Measurements from ENCODE around the gene EML5.

Gene EML5

GRCh38 chr14:88706425-88706824 is 86.3 kb downstream of the EML5 start:
- ChIA-PET CTCF (no interaction called here), POLR2A (no interaction called here)
- Histone ChIP-seq H3K9me3 (ENCODE audit: control extremely low read depth in 1 of 5, control insufficient read depth in 4 of 5, insufficient read depth in 2 of 5, low read depth in 1 of 5, low read length in 4 of 5) (no peaks in the 10 kb centered on the region), H3K4me1 (ENCODE audit: control extremely low read depth in 1 of 4, control insufficient read depth in 4 of 4, insufficient read depth in 4 of 4, low read length in 3 of 4) (no peaks in the 10 kb centered on the region), H3K27me3 (replicated peaks in 2 of 5; ENCODE audit: control insufficient read depth in 4 of 5, insufficient read depth in 5 of 5, low read length in 4 of 5) (no peaks in the 10 kb centered on the region), H3K36me3 (ENCODE audit: control insufficient read depth in 4 of 4, insufficient read depth in 4 of 4, low read length in 3 of 4) (no peaks in the 10 kb centered on the region), H3K27ac (ENCODE audit: insufficient read depth in 1 of 2, low read depth in 1 of 2, low read length in 2 of 2, poor library complexity in 1 of 2, severe bottlenecking in 2 of 2) (no peak overlapping the region), H3K4me3 (ENCODE audit: control insufficient read depth in 1 of 7, extremely low read depth in 1 of 7, insufficient read depth in 4 of 7, low read depth in 2 of 7, low read length in 6 of 7) (no peak overlapping the region)
- no peak for DNase-seq

- Histone ChIP-seq H3K4me3 (ENCODE audit: control insufficient read depth in 1 of 7, extremely low read depth in 1 of 7, insufficient read depth in 4 of 7, low read depth in 2 of 7, low read length in 6 of 7) (no peak overlapping the region), H3K27me3 (replicated peaks in 2 of 5; ENCODE audit: control insufficient read depth in 4 of 5, insufficient read depth in 5 of 5, low read length in 4 of 5) (no peaks in the 10 kb centered on the region), H3K27ac (ENCODE audit: insufficient read depth in 1 of 2, low read depth in 1 of 2, low read length in 2 of 2, poor library complexity in 1 of 2, severe bottlenecking in 2 of 2) (no peak overlapping the region), H3K36me3 (ENCODE audit: control insufficient read depth in 4 of 4, insufficient read depth in 4 of 4, low read length in 3 of 4) (no peaks in the 10 kb centered on the region), H3K9me3 (ENCODE audit: control extremely low read depth in 1 of 5, control insufficient read depth in 4 of 5, insufficient read depth in 2 of 5, low read depth in 1 of 5, low read length in 4 of 5) (no peaks in the 10 kb centered on the region), H3K4me1 (ENCODE audit: control extremely low read depth in 1 of 4, control insufficient read depth in 4 of 4, insufficient read depth in 4 of 4, low read length in 3 of 4) (no peaks in the 10 kb centered on the region)
- ChIA-PET POLR2A (no interaction called here), CTCF (no interaction called here)
- DNase-seq = no peak
- WGBS (ENCODE audit: insufficient coverage) = 100% methylated on average over 1 of the region's 5 CpGs
Measured at GRCh38 chr14:88698651-88699050, 94.1 kb downstream of the EML5 start.

GRCh38 chr14:88695870-88696269 is 96.9 kb downstream of the EML5 start:
- no peak overlapping the region for H3K4me3 ChIP-seq (ENCODE audit: control insufficient read depth in 1 of 7, extremely low read depth in 1 of 7, insufficient read depth in 4 of 7, low read depth in 2 of 7, low read length in 6 of 7)
- H3K9me3 ChIP-seq (ENCODE audit: control extremely low read depth in 1 of 5, control insufficient read depth in 4 of 5, insufficient read depth in 2 of 5, low read depth in 1 of 5, low read length in 4 of 5) = no peaks in the 10 kb centered on the region
- peak in 2 of 3 donors; percentile 3 to 6 for DNase-seq
- no peak overlapping the region for H3K27ac ChIP-seq (ENCODE audit: insufficient read depth in 1 of 2, low read depth in 1 of 2, low read length in 2 of 2, poor library complexity in 1 of 2, severe bottlenecking in 2 of 2)
- H3K36me3 ChIP-seq (ENCODE audit: control insufficient read depth in 4 of 4, insufficient read depth in 4 of 4, low read length in 3 of 4) = no peaks in the 10 kb centered on the region
- ChIA-PET POLR2A (no interaction called here), CTCF (interaction anchor here (0.7 kb wide), 1 partner anchor 30 kb away, joined by 3 read pairs; no protein-coding TSS in a partner anchor)
- no CpG with 5 or more reads among the region's 3 CpGs for WGBS (ENCODE audit: insufficient coverage)
- no peaks in the 10 kb centered on the region for H3K4me1 ChIP-seq (ENCODE audit: control extremely low read depth in 1 of 4, control insufficient read depth in 4 of 4, insufficient read depth in 4 of 4, low read length in 3 of 4)
- H3K27me3 ChIP-seq (replicated peaks in 2 of 5; ENCODE audit: control insufficient read depth in 4 of 5, insufficient read depth in 5 of 5, low read length in 4 of 5) = no peaks in the 10 kb centered on the region

- Histone ChIP-seq H3K4me3 (ENCODE audit: control insufficient read depth in 1 of 7, extremely low read depth in 1 of 7, insufficient read depth in 4 of 7, low read depth in 2 of 7, low read length in 6 of 7) (no peak overlapping the region), H3K36me3 (ENCODE audit: control insufficient read depth in 4 of 4, insufficient read depth in 4 of 4, low read length in 3 of 4) (no peaks in the 10 kb centered on the region), H3K4me1 (ENCODE audit: control extremely low read depth in 1 of 4, control insufficient read depth in 4 of 4, insufficient read depth in 4 of 4, low read length in 3 of 4) (no peaks in the 10 kb centered on the region), H3K9me3 (ENCODE audit: control extremely low read depth in 1 of 5, control insufficient read depth in 4 of 5, insufficient read depth in 2 of 5, low read depth in 1 of 5, low read length in 4 of 5) (no peaks in the 10 kb centered on the region), H3K27ac (ENCODE audit: insufficient read depth in 1 of 2, low read depth in 1 of 2, low read length in 2 of 2, poor library complexity in 1 of 2, severe bottlenecking in 2 of 2) (no peak overlapping the region), H3K27me3 (replicated peaks in 2 of 5; ENCODE audit: control insufficient read depth in 4 of 5, insufficient read depth in 5 of 5, low read length in 4 of 5) (no peaks in the 10 kb centered on the region)
- POLR2A ChIA-PET = no interaction called here
- CTCF ChIA-PET = interaction anchor here (1.3 kb wide), 1 partner anchor 21 kb away, joined by 4 read pairs; no protein-coding TSS in a partner anchor
- DNase-seq = no peak
Measured at GRCh38 chr14:88688386-88688785, 104.4 kb downstream of the EML5 start.

GRCh38 chr14:88683119-88683518 is 109.6 kb downstream of the EML5 start:
- no peak for DNase-seq
- H3K27ac ChIP-seq (ENCODE audit: insufficient read depth in 1 of 2, low read depth in 1 of 2, low read length in 2 of 2, poor library complexity in 1 of 2, severe bottlenecking in 2 of 2) = no peak overlapping the region
- H3K4me1 ChIP-seq (ENCODE audit: control extremely low read depth in 1 of 4, control insufficient read depth in 4 of 4, insufficient read depth in 4 of 4, low read length in 3 of 4) = no peaks in the 10 kb centered on the region
- peaks cover 0 to 2% (median 0%) of the 10 kb centered on the region in 5 experiments for H3K9me3 ChIP-seq (ENCODE audit: control extremely low read depth in 1 of 5, control insufficient read depth in 4 of 5, insufficient read depth in 2 of 5, low read depth in 1 of 5, low read length in 4 of 5)
- H3K4me3 ChIP-seq (ENCODE audit: control insufficient read depth in 1 of 7, extremely low read depth in 1 of 7, insufficient read depth in 4 of 7, low read depth in 2 of 7, low read length in 6 of 7) = no peak overlapping the region
- CTCF ChIA-PET = interaction anchor here (1.0 to 1.4 kb wide), 2 partner anchors 9 to 15 kb away, joined by 3 to 4 read pairs; no protein-coding TSS in a partner anchor
- POLR2A ChIA-PET = no interaction called here
- no peaks in the 10 kb centered on the region for H3K27me3 ChIP-seq (replicated peaks in 2 of 5; ENCODE audit: control insufficient read depth in 4 of 5, insufficient read depth in 5 of 5, low read length in 4 of 5)
- peaks cover 0 to 3% (median 0%) of the 10 kb centered on the region in 4 experiments for H3K36me3 ChIP-seq (ENCODE audit: control insufficient read depth in 4 of 4, insufficient read depth in 4 of 4, low read length in 3 of 4)
- WGBS (ENCODE audit: insufficient coverage) = 91% methylated on average over 2 of the region's 2 CpGs

GRCh38 chr14:88682495-88683114 is 110.1 kb downstream of the EML5 start:
- 90% methylated on average over 4 of the region's 5 CpGs for WGBS (ENCODE audit: insufficient coverage)
- Histone ChIP-seq H3K27ac (ENCODE audit: insufficient read depth in 1 of 2, low read depth in 1 of 2, low read length in 2 of 2, poor library complexity in 1 of 2, severe bottlenecking in 2 of 2) (no peak overlapping the region), H3K36me3 (ENCODE audit: control insufficient read depth in 4 of 4, insufficient read depth in 4 of 4, low read length in 3 of 4) (peaks cover 0 to 3% (median 0%) of the 10 kb centered on the region in 4 experiments), H3K4me3 (ENCODE audit: control insufficient read depth in 1 of 7, extremely low read depth in 1 of 7, insufficient read depth in 4 of 7, low read depth in 2 of 7, low read length in 6 of 7) (no peak overlapping the region), H3K4me1 (ENCODE audit: control extremely low read depth in 1 of 4, control insufficient read depth in 4 of 4, insufficient read depth in 4 of 4, low read length in 3 of 4) (no peaks in the 10 kb centered on the region), H3K9me3 (ENCODE audit: control extremely low read depth in 1 of 5, control insufficient read depth in 4 of 5, insufficient read depth in 2 of 5, low read depth in 1 of 5, low read length in 4 of 5) (peaks cover 0 to 2% (median 0%) of the 10 kb centered on the region in 5 experiments), H3K27me3 (replicated peaks in 2 of 5; ENCODE audit: control insufficient read depth in 4 of 5, insufficient read depth in 5 of 5, low read length in 4 of 5) (no peaks in the 10 kb centered on the region)
- POLR2A ChIA-PET = no interaction called here
- CTCF ChIA-PET = interaction anchor here (1.0 to 1.4 kb wide), 4 partner anchors 9 to 48 kb away, joined by 3 to 4 read pairs (median 3); no protein-coding TSS in a partner anchor
- no peak for DNase-seq

- Histone ChIP-seq H3K27me3 (replicated peaks in 2 of 5; ENCODE audit: control insufficient read depth in 4 of 5, insufficient read depth in 5 of 5, low read length in 4 of 5) (no peaks in the 10 kb centered on the region), H3K4me3 (ENCODE audit: control insufficient read depth in 1 of 7, extremely low read depth in 1 of 7, insufficient read depth in 4 of 7, low read depth in 2 of 7, low read length in 6 of 7) (no peak overlapping the region), H3K9me3 (ENCODE audit: control extremely low read depth in 1 of 5, control insufficient read depth in 4 of 5, insufficient read depth in 2 of 5, low read depth in 1 of 5, low read length in 4 of 5) (peaks cover 0 to 2% (median 0%) of the 10 kb centered on the region in 5 experiments), H3K27ac (ENCODE audit: insufficient read depth in 1 of 2, low read depth in 1 of 2, low read length in 2 of 2, poor library complexity in 1 of 2, severe bottlenecking in 2 of 2) (no peak overlapping the region), H3K36me3 (ENCODE audit: control insufficient read depth in 4 of 4, insufficient read depth in 4 of 4, low read length in 3 of 4) (peaks cover 0 to 3% (median 0%) of the 10 kb centered on the region in 4 experiments), H3K4me1 (ENCODE audit: control extremely low read depth in 1 of 4, control insufficient read depth in 4 of 4, insufficient read depth in 4 of 4, low read length in 3 of 4) (no peaks in the 10 kb centered on the region)
- no peak for DNase-seq
- CTCF ChIA-PET = interaction anchor here (1.0 to 1.4 kb wide), 4 partner anchors 8 to 48 kb away, joined by 3 to 5 read pairs (median 3); no protein-coding TSS in a partner anchor
- 100% methylated on average over 3 of the region's 5 CpGs for WGBS (ENCODE audit: insufficient coverage)
- POLR2A ChIA-PET = no interaction called here
Measured at GRCh38 chr14:88681755-88682494, 110.8 kb downstream of the EML5 start.
